HG02840 (cell line): ENCODE results near the gene KSR1.
"Not testable (repeated sequence)": the region's sequence is repeated elsewhere in the genome, so short reads cannot be mapped to it uniquely, and the experiment has no call there.

Experiments used
- ATAC-seq: cut with Tn5 transposase; IDR thresholded peaks from one replicate; pipeline ENCODE4 v1.9.1; 2021; ENCODE audit warnings: mild to moderate bottlenecking, moderate library complexity, moderate number of reproducible peaks; ENCODE audit not compliant: unreplicated experiment, low FRiP score

Gene KSR1

DNA sequence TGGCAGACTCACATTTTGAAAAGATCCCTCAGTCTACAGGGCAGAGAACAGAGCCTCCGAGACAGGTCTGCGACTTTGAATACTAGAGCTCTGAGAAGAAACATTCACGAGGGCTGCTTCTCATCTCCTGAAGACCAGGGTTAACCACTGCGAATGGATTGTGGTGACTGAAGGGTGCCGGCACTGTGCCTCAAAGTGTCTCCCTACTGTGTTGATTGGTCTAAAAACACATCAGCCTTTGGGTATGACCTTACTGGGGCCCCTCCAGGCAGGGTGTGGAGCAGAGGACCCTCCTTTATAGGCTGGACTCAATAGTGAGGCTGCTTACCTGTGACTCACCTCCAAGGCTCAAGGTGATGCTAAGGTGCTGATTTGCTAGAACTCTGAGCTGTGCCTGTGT lies 172.1 kb downstream of the KSR1 start:
- ATAC-seq, result no peak

DNA sequence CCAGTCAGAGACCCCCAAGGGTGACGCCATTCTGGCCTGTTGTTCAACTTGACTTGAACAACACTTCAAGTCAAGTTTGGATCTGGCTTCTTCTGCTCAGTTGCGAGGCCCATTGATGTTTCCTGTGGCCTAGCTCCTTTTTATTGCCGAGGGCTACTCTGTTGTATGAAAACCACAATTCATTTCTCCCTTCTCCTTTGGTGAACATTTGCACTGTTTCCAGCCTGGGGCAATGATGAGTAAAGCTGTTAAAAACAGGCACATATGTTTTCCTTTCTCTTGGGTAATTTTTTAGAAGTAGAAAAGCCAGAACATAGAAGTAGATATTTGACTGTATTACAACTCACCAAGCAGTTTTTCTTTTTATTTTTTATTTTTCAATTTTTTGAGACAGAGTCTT lies 173.0 kb downstream of the KSR1 start:
- not testable (repeated sequence) for ATAC-seq

DNA sequence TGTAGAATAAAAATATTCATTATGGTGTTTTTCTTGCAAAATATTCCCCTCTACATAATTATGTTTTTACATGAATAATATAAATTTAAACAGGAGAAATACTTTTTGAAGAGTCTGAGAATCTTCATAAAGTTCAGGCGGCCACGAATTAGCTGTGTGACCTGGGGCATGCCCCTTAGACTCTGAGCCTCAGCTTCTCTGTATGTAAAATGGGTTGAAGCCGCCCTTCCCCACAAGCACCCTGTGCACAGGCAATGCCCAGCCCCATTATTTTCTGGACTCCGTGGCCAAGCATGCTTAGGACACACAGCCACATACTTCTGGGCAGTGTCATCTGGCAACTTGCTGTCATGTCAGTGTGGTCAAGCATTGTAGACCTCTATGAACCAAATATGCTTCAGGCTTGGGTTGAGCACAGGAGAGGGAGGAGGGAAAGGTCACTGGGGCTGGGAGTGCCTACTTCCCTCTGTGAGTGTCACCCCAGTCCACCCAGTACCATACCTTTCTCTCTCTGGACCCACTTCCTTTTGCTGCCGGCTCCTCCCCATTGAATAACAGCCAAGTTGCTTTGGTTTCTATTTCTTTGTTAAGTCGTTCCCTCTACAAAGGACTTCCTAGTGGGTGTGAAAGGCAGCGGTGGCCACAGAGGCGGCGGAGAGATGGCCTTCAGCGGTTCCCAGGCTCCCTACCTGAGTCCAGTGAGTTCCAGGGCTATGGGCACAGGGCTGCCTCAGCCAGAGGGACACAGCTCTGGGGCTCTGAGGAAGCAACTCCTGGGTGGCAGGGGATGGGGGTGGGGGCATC lies 174.6 kb downstream of the KSR1 start, which contains the start of gene LGALS9:
LGALS9 (plus strand) TSS at position 582 of the 804 bp plus-strand sequence; CDS start at position 660, 78 bp downstream.
- ATAC-seq, result no peak

GRCh38 chr17:27631411-27631760 lies 175.1 kb downstream of the KSR1 start:
- ATAC-seq, result no peak

DNA sequence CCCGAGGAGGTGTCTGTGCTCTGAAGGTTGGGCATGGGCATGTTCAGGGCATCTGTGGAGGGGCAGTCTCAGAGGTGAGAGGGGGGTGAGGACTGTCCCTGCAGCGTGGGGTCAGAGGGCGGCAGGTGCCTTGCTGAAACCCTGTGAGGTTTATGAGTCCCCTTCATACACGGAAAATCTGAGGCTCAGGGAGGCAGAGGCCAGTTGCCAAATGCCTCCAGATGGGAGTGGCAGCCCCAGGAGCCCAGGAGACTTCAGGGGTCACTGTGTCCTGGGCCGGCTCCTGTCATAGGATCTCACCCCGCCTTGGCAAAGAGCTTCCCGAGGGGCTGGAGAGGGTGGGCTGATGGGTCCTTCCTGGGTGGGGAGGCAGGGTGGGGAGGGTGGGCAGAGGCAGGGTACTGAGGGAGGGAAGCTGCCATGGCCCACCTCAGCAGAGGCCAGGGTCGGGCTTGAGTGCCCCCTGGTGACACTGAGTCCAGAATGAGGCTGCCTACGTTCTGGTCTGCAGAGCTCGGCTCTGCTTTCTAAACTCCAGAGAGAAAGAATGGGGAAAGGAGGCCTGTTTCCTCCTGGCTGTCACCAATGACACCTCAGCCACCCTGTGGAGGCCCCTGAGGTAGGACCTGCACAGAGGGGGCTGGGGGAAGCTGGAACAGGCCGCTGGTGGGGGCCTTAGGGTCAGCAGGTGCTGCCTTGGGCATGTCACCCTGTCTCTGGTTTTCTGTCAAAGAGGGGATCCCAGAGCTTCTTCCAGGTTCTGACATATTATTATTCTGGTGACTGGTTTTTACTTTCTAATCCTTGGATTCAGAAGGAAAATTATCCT lies 175.9 kb downstream of the KSR1 start:
- no peak for ATAC-seq

GRCh38 chr17:27632766-27633165 lies 176.5 kb downstream of the KSR1 start:
- ATAC-seq, result not testable (repeated sequence)

DNA sequence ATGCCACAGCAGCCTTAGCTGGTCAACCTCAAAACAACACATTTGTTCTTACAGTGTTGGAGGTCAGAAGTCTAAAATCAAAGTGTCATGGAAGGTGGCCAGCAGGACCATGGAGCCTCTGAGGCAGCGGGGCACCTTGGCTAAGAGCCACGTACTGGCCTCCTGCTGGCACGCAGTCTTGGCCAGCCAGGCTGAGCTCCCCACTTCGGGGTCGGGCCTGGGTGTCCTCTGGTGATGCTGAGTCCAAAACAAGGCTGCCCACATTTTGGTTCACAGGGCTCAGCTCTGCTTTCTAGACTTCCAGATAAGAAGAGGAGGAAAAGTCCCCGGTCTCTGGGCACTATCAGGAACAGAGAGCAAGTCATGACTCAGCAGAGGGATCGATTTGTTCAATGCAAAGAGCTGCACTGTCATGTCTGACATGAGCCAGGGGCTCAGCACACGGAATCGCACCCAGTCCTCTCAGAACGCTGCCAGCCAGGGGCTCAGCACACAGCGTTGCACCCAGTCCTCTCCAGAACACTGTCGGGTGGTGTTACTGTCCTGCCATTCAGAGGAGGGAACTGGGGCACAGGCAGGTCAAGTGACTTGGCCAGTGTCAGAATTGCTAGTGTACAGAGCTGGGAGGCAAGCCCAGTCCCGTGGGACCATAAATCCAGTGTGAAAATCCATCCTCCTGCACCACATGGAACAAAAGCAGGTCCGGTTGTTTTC lies 177.2 kb downstream of the KSR1 start:
- no peak for ATAC-seq

DNA sequence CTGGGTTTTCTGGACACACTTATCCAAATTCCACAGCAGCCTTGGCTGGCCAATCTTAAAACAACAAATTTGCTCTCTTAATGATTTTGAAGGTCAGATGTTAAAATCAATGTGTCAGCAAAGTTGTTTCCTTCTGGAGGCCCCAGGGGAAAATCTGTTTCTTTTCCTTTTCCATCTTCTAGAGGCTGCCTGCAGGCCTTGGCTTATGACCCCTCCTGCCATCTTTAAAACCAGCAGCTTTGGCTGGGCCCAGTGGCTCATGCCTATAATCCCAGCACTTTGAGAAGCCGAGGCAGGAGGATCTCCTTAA lies 177.7 kb downstream of the KSR1 start:
- no peak for ATAC-seq

GRCh38 chr17:27634776-27635175 lies 178.5 kb downstream of the KSR1 start:
- no peak for ATAC-seq

GRCh38 chr17:27635275-27635823 lies 179.1 kb downstream of the KSR1 start:
- ATAC-seq, result no peak

GRCh38 chr17:27636005-27636520 lies 179.8 kb downstream of the KSR1 start:
- not testable (repeated sequence) for ATAC-seq

DNA sequence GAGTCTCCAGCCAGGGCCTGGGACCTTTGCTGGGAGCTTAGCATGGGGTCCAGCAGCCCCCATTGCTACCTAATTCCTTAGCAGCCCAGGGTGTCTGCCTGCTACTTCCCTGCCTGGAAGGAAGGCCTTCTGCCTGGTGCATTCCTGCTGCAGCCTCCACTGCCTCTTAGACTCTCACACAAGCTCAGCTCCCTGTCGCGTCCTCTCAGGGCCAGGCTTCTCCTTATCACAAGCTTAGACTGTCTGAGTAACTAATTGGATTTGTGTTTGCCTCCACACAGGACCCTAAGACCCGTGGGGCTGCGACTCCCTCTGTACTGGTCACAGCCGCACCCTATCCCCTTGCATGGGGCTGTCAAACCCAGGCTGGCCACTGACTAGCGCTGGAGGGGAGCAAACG lies 181.6 kb downstream of the KSR1 start:
- ATAC-seq, result not testable (repeated sequence)

DNA sequence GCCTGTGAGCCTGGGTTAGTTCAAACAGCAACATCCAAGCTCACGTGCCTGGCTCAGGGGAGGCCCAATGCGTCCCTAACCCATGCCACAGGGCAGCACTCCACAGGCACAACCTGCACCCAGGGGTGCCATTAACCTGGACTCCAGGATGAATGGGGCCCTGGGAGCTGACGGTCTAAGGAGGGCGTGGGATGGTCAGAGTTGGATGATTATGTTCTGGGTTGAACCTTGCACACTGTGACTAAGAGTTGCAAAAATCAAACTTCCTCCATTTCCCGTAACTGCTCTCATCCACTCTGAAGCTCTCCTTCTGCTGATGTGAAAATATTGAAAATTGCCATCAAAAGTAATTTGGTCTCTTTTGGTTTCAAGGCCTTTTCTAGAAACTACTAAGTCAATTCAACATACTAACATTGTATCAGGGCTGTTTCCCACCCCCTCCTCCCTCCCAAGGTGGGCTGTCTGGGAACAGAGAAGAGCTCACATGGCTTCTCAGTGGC lies 182.2 kb downstream of the KSR1 start:
- not testable (repeated sequence) for ATAC-seq

GRCh38 chr17:27640790-27641189 lies 184.5 kb downstream of the KSR1 start:
- ATAC-seq, result no peak

DNA sequence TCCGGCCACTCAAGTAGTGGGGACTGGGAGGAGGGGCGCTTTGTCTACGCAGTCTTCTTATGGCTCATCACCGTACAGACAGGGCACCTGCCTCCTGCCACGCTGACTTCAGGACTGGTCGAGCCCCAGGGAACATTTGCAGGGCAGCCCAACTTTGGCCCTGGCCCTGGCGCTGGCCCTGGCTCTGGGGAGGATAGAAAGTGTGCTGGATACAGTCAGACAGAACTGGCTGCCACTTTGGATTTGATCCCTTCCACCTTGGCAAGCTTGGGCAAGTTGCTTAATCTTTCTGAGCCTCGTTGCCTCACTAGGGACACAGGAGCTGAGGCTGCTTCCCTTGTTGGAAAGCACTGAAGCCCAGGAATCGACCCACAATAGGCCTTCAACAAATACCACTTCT lies 188.3 kb downstream of the KSR1 start:
- ATAC-seq, result no peak

- not testable (repeated sequence) for ATAC-seq
Measured at GRCh38 chr17:27645621-27646020, 189.4 kb downstream of the KSR1 start.

- ATAC-seq, result no peak
Measured at GRCh38 chr17:27646232-27646631, 190.0 kb downstream of the KSR1 start.

GRCh38 chr17:27647765-27648164 lies 191.5 kb downstream of the KSR1 start:
- ATAC-seq, result no peak

- ATAC-seq, result not testable (repeated sequence)
Measured at GRCh38 chr17:27649111-27649571, 192.9 kb downstream of the KSR1 start.

DNA sequence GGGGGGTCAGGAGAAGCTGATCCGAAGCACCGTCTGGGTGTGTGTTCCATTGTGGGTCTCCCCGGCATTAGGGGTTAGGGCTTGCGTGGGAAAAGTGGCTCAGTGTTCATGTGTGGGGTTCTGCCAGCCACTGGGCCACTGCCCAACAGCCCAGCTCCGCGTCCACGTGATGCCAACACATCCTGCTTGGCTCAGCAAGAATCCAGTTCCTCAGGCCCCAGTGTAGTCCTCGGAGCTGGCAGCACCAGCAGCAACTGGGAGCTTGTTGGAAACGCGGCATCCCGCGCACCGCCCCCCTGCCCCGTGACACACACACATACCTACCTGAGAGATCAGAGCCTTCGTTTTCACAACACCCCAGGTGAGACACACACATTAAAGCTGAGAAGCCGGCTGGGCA lies 193.7 kb downstream of the KSR1 start:
- no peak for ATAC-seq
